Measurements from ENCODE around the gene KIAA0753. TPM values are rescaled to one million over a fixed set of nuclear protein-coding genes. Genes with fewer than 3 reads are reported as not detected.
A peak's percentile ranks its signal among the peaks of the same experiment; 100 is the strongest.

Gene KIAA0753
- total and polyA plus RNA-seq, 2 donors from 2014 or later: 4.2 to 21.8 TPM

GRCh38 chr17:6568184-6568758, 72.2 kb downstream of the KIAA0753 start:
- H3K4me1 ChIP-seq (ENCODE audit: control insufficient read depth in 2 of 3, insufficient read depth in 2 of 3, low read depth in 1 of 3, low read length in 3 of 3): peaks cover 0 to 4% (median 0%) of the 10 kb centered on the region in 3 donors
- DNase-seq (peak in 1 of 5 donors; percentile 35), FAIRE-seq (no peak)
- no peak overlapping the region for H3K4me3 ChIP-seq (ENCODE audit: low read length in 3 of 3)
- H3K9ac ChIP-seq (ENCODE audit: low read length in 3 of 3): no peak overlapping the region
- H3K27me3 ChIP-seq (ENCODE audit: control insufficient read depth, insufficient read depth, low read length): no peaks in the 10 kb centered on the region
- no peaks in the 10 kb centered on the region for H3K9me3 ChIP-seq (ENCODE audit: control insufficient read depth in 2 of 3, insufficient read depth in 1 of 3, low read length in 3 of 3)
- H3K36me3 ChIP-seq (ENCODE audit: control insufficient read depth in 2 of 3, insufficient read depth in 3 of 3, low read length in 3 of 3): no peaks in the 10 kb centered on the region
- no peak for TF ChIP-seq CTCF (IDR thresholded peaks at IDR 0.05; ENCODE audit: borderline replicate concordance, extremely low read depth, insufficient read depth)
- intact Hi-C loops (cut with DNase I): loop anchor here (10.0 kb wide), 1 partner anchor 93 kb away; no protein-coding TSS in a partner anchor
- H3K27ac ChIP-seq (ENCODE audit: low read depth in 2 of 2, low read length in 2 of 2): no peak overlapping the region

GRCh38 chr17:6567528-6568183, 72.9 kb downstream of the KIAA0753 start:
- Histone ChIP-seq H3K27me3 (ENCODE audit: control insufficient read depth, insufficient read depth, low read length) (no peaks in the 10 kb centered on the region), H3K36me3 (ENCODE audit: control insufficient read depth in 2 of 3, insufficient read depth in 3 of 3, low read length in 3 of 3) (no peaks in the 10 kb centered on the region), H3K9ac (ENCODE audit: low read length in 3 of 3) (no peak overlapping the region), H3K9me3 (ENCODE audit: control insufficient read depth in 2 of 3, insufficient read depth in 1 of 3, low read length in 3 of 3) (no peaks in the 10 kb centered on the region), H3K4me3 (ENCODE audit: low read length in 3 of 3) (no peak overlapping the region), H3K4me1 (ENCODE audit: control insufficient read depth in 2 of 3, insufficient read depth in 2 of 3, low read depth in 1 of 3, low read length in 3 of 3) (peaks cover 0 to 4% (median 0%) of the 10 kb centered on the region in 3 donors), H3K27ac (ENCODE audit: low read depth in 2 of 2, low read length in 2 of 2) (no peak overlapping the region)
- DNase-seq (peak in 1 of 5 donors; percentile 28), FAIRE-seq (no peak)
- intact Hi-C loops (cut with DNase I): loop anchor here (10.0 kb wide), 1 partner anchor 93 kb away; no protein-coding TSS in a partner anchor
- no peak for TF ChIP-seq CTCF (IDR thresholded peaks at IDR 0.05; ENCODE audit: borderline replicate concordance, extremely low read depth, insufficient read depth)

GRCh38 chr17:6561446-6561845, 79.1 kb downstream of the KIAA0753 start:
- DNase-seq: no peak
- TF ChIP-seq CTCF (IDR thresholded peaks at IDR 0.05; ENCODE audit: borderline replicate concordance, extremely low read depth, insufficient read depth): no peak
- H3K36me3 ChIP-seq (ENCODE audit: control insufficient read depth in 2 of 3, insufficient read depth in 3 of 3, low read length in 3 of 3): no peaks in the 10 kb centered on the region
- no peaks in the 10 kb centered on the region for H3K27me3 ChIP-seq (ENCODE audit: control insufficient read depth, insufficient read depth, low read length)
- H3K27ac ChIP-seq (ENCODE audit: low read depth in 2 of 2, low read length in 2 of 2): no peak overlapping the region
- H3K9me3 ChIP-seq (ENCODE audit: control insufficient read depth in 2 of 3, insufficient read depth in 1 of 3, low read length in 3 of 3): no peaks in the 10 kb centered on the region
- intact Hi-C loops (cut with DNase I): loop anchor here (10.0 kb wide), 1 partner anchor 87 kb away; no protein-coding TSS in a partner anchor
- no peak overlapping the region for H3K9ac ChIP-seq (ENCODE audit: low read length in 3 of 3)
- FAIRE-seq: no peak
- no peak overlapping the region for H3K4me3 ChIP-seq (ENCODE audit: low read length in 3 of 3)
- H3K4me1 ChIP-seq (ENCODE audit: control insufficient read depth in 2 of 3, insufficient read depth in 2 of 3, low read depth in 1 of 3, low read length in 3 of 3): peaks cover 0 to 13% (median 4%) of the 10 kb centered on the region in 3 donors

Measured in kidney (tissue), 14 donors.